IMR-90 (cell line): ENCODE measurements around the gene PRRG1.

ENCODE experiments used
- POLR2A ChIP-seq: IDR thresholded peaks from 2 replicates; pipeline ENCODE4 v1.6.1; 2012; ENCODE audit warnings: mild to moderate bottlenecking, low read depth, low read length
- RAD21 ChIP-seq: IDR thresholded peaks from 2 replicates; pipeline ENCODE4 v1.6.1; 2012; ENCODE audit warnings: low read length, improper control_type of control experiment
- RFX5 ChIP-seq: IDR thresholded peaks from 2 replicates; pipeline ENCODE4 v1.8.0; 2012; ENCODE audit warnings: low read depth, mild to moderate bottlenecking, low read length, moderate library complexity
- TF ChIP-seq, protein P1 (sequence below): conservative IDR thresholded peaks from 2 replicates; pipeline ENCODE4 v1.5.1; 2012; ENCODE audit warnings: mild to moderate bottlenecking, low read depth, low read length, improper control_type of control experiment

DNA sequence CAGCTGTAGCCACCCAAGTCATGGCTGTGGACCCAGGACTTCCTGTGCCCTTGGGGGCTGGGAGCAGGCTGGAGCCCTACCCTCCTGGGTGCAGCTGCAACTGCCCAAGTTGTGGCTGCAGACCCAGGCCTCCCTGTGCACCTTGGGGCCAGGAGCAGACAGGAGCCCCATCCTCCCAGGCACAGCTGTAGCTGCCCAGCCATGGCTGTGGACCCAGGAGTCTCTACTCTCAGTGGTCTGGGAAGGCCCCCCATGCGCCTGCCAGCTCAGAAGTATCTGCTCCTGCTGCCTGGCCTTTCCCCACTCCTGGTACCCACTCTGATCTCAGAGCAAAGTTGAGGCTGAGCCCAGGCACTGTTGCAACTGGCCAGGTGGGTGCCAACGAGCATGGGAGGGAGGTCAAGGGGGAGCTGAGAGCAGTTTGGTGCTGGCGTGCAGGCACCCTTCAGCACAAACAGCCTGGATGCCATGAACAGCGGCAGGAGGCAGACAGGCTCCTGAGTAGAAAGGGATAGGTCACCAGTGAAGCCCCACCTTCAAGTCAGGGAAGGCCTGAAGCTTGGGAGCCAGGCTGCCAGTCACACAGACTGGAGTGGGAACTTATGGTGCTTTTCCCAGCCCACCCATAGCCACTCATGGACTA, 21.5 kb downstream of the PRRG1 start:
- TF ChIP-seq, protein P1, sequence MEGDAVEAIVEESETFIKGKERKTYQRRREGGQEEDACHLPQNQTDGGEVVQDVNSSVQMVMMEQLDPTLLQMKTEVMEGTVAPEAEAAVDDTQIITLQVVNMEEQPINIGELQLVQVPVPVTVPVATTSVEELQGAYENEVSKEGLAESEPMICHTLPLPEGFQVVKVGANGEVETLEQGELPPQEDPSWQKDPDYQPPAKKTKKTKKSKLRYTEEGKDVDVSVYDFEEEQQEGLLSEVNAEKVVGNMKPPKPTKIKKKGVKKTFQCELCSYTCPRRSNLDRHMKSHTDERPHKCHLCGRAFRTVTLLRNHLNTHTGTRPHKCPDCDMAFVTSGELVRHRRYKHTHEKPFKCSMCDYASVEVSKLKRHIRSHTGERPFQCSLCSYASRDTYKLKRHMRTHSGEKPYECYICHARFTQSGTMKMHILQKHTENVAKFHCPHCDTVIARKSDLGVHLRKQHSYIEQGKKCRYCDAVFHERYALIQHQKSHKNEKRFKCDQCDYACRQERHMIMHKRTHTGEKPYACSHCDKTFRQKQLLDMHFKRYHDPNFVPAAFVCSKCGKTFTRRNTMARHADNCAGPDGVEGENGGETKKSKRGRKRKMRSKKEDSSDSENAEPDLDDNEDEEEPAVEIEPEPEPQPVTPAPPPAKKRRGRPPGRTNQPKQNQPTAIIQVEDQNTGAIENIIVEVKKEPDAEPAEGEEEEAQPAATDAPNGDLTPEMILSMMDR = no peak
- no peak for TF ChIP-seq POLR2A
- TF ChIP-seq RAD21 = no peak
- TF ChIP-seq RFX5 = no peak
